Measurements from ENCODE around the gene FBXO22. TPM values are rescaled to one million over a fixed set of nuclear protein-coding genes. Genes with fewer than 3 reads are reported as not detected.

Gene FBXO22
- total and polyA plus RNA-seq, 2 donors (not counting 1 experiment from before 2014, with no cell fraction given) = 6.6 to 23.3 TPM

DNA sequence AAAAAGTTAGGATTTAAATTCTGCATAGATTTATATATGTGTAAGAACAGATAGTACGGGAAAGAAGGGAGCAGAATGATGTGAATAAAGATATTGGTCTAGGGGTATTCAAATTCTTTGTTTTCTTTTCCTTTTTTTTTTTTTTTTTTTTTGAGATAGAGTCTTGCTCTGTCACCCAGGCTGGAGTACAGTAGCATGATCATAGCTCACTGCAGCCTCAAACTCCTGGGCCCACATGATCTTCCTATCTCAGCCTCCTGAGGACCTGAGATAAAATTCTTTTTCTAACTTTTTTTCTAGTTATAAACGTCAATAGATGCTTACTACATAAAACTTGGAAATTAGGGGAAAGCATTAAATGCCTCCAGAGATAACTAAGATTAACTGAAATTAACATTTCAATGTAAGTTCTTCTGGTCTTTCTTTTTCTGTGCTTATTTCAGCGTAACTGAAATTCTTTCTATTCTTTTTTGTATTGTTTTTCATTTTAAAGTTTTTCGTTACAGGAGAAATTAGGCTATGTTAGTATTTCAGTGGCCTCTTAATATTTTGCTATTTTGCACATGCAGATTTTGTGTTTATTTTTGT, 31.2 kb upstream of the FBXO22 start:
- H3K4me1 ChIP-seq (ENCODE audit: control insufficient read depth in 2 of 2, insufficient read depth in 2 of 2, low read length in 2 of 2) = peaks cover 17 to 20% of the 10 kb centered on the region in 2 donors
- H4K20me1 ChIP-seq (ENCODE audit: control insufficient read depth, insufficient read depth, low read length, poor library complexity, severe bottlenecking) = no peaks in the 10 kb centered on the region
- no peaks in the 10 kb centered on the region for H3K27me3 ChIP-seq (replicated peaks in 1 of 4; ENCODE audit: control extremely low read depth in 1 of 4, control insufficient read depth in 3 of 4, insufficient read depth in 4 of 4, low read length in 3 of 4)
- Mint-ChIP-seq H3K27ac (no peak overlapping the region), H3K4me3 (no peak overlapping the region), H3K27me3 (no peaks in the 10 kb centered on the region), H3K4me1 (peaks cover 25% of the 10 kb centered on the region), H3K9me3 (ENCODE audit: insufficient read depth) (no peaks in the 10 kb centered on the region)
- no peaks in the 10 kb centered on the region for H3K9me3 ChIP-seq (ENCODE audit: control extremely low read depth in 1 of 3, control insufficient read depth in 2 of 3, insufficient read depth in 1 of 3, low read length in 2 of 3)
- H3K27ac ChIP-seq (ENCODE audit: low read length in 2 of 2) = no peak overlapping the region
- H3K9ac ChIP-seq (ENCODE audit: low read length) = no peak overlapping the region
- H3K79me2 ChIP-seq (ENCODE audit: control insufficient read depth, insufficient read depth, low read length) = peaks cover 19% of the 10 kb centered on the region
- ChIA-PET POLR2A (no interaction called here), CTCF (no interaction called here)
- no peak for DNase-seq
- intact Hi-C loops (cut with micrococcal nuclease) = no loop called here
- ATAC-seq (ENCODE audit: low read depth) = no peak
- TF ChIP-seq, protein P1, sequence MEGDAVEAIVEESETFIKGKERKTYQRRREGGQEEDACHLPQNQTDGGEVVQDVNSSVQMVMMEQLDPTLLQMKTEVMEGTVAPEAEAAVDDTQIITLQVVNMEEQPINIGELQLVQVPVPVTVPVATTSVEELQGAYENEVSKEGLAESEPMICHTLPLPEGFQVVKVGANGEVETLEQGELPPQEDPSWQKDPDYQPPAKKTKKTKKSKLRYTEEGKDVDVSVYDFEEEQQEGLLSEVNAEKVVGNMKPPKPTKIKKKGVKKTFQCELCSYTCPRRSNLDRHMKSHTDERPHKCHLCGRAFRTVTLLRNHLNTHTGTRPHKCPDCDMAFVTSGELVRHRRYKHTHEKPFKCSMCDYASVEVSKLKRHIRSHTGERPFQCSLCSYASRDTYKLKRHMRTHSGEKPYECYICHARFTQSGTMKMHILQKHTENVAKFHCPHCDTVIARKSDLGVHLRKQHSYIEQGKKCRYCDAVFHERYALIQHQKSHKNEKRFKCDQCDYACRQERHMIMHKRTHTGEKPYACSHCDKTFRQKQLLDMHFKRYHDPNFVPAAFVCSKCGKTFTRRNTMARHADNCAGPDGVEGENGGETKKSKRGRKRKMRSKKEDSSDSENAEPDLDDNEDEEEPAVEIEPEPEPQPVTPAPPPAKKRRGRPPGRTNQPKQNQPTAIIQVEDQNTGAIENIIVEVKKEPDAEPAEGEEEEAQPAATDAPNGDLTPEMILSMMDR (IDR thresholded peaks at IDR 0.05) = no peak
- TF ChIP-seq EZH2 (IDR thresholded peaks at IDR 0.05; ENCODE audit: borderline replicate concordance, insufficient read depth, low read depth, low read length, poor library complexity, severe bottlenecking) = no peak
- no CpG with 5 or more reads among the region's 4 CpGs for WGBS (ENCODE audit: insufficient coverage)
- H3K4me2 ChIP-seq (replicated peaks; ENCODE audit: low read depth, low read length, poor library complexity, severe bottlenecking) = no peak overlapping the region
- H3K4me3 ChIP-seq (ENCODE audit: control extremely low read depth in 1 of 5, extremely low read depth in 1 of 5, insufficient read depth in 1 of 5, low read depth in 2 of 5, low read length in 4 of 5) = no peak overlapping the region
- H3K36me3 ChIP-seq (replicated peaks in 1 of 2; ENCODE audit: control extremely low read depth in 1 of 2, control insufficient read depth in 1 of 2, extremely low read depth in 1 of 2, insufficient read depth in 2 of 2, low read length in 1 of 2) = peaks cover 4 to 25% of the 10 kb centered on the region in 2 experiments
- H2AFZ ChIP-seq (ENCODE audit: insufficient read depth, low read depth, low read length, poor library complexity, severe bottlenecking) = no peak overlapping the region

DNA sequence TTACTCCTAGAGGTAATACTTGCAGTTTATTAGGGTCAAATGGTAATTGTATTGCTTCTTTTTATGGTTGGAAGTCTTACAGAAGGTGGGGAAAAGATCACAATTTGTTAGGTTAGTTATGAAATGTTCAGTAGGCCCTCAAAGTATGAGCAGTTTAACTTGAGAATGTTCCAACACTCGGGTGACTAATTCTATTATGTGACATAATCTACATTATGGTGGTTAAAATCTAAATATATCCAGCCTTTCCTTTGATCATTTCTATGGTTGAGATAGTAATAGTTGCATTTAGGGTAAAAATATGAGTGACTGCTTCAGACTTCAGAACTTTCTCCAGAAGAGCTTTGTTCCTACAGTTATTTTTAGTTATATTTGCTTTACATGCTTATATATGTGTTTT, 19.6 kb upstream of the FBXO22 start:
- intact Hi-C loops (cut with micrococcal nuclease) = no loop called here
- Histone ChIP-seq H2AFZ (ENCODE audit: insufficient read depth, low read depth, low read length, poor library complexity, severe bottlenecking) (no peak overlapping the region), H3K4me2 (replicated peaks; ENCODE audit: low read depth, low read length, poor library complexity, severe bottlenecking) (no peak overlapping the region), H3K4me3 (ENCODE audit: control extremely low read depth in 1 of 5, extremely low read depth in 1 of 5, insufficient read depth in 1 of 5, low read depth in 2 of 5, low read length in 4 of 5) (no peak overlapping the region), H3K79me2 (ENCODE audit: control insufficient read depth, insufficient read depth, low read length) (no peaks in the 10 kb centered on the region), H3K27ac (ENCODE audit: low read length in 2 of 2) (no peak overlapping the region), H3K9ac (ENCODE audit: low read length) (no peak overlapping the region), H3K36me3 (replicated peaks in 1 of 2; ENCODE audit: control extremely low read depth in 1 of 2, control insufficient read depth in 1 of 2, extremely low read depth in 1 of 2, insufficient read depth in 2 of 2, low read length in 1 of 2) (peaks cover 3 to 15% of the 10 kb centered on the region in 2 experiments), H3K9me3 (ENCODE audit: control extremely low read depth in 1 of 3, control insufficient read depth in 2 of 3, insufficient read depth in 1 of 3, low read length in 2 of 3) (no peaks in the 10 kb centered on the region), H3K4me1 (ENCODE audit: control insufficient read depth in 2 of 2, insufficient read depth in 2 of 2, low read length in 2 of 2) (no peaks in the 10 kb centered on the region), H3K27me3 (replicated peaks in 1 of 4; ENCODE audit: control extremely low read depth in 1 of 4, control insufficient read depth in 3 of 4, insufficient read depth in 4 of 4, low read length in 3 of 4) (no peaks in the 10 kb centered on the region), H4K20me1 (ENCODE audit: control insufficient read depth, insufficient read depth, low read length, poor library complexity, severe bottlenecking) (no peaks in the 10 kb centered on the region)
- ChIA-PET POLR2A (interaction anchor here (0.6 kb wide), 1 partner anchor 1370 kb away, joined by 4 read pairs; no protein-coding TSS in a partner anchor), CTCF (interaction anchor here (1.2 kb wide), 1 partner anchor 38 kb away, joined by 3 read pairs; no protein-coding TSS in a partner anchor)
- WGBS (ENCODE audit: insufficient coverage) = no CpG with 5 or more reads among the region's 1 CpG
- no peaks in the 10 kb centered on the region for H3K27me3 Mint-ChIP-seq
- no peak overlapping the region for H3K27ac Mint-ChIP-seq
- DNase-seq (no peak), ATAC-seq (ENCODE audit: low read depth) (no peak)
- no peaks in the 10 kb centered on the region for H3K9me3 Mint-ChIP-seq (ENCODE audit: insufficient read depth)
- H3K4me3 Mint-ChIP-seq = no peak overlapping the region
- TF ChIP-seq, protein P1 (IDR thresholded peaks at IDR 0.05) = no peak
- no peak for TF ChIP-seq EZH2 (IDR thresholded peaks at IDR 0.05; ENCODE audit: borderline replicate concordance, insufficient read depth, low read depth, low read length, poor library complexity, severe bottlenecking)
- H3K4me1 Mint-ChIP-seq = no peaks in the 10 kb centered on the region
